ENCODE measurements around the gene MBNL2. TPM values are rescaled to one million over a fixed set of nuclear protein-coding genes. Genes with fewer than 3 reads are reported as not detected.
A peak's percentile ranks its signal among the peaks of the same experiment; 100 is the strongest.

MBNL2 gene
- total and polyA plus RNA-seq, 4 experiments from 2014 or later = 20.1 to 36.2 (median 28.3) TPM

DNA sequence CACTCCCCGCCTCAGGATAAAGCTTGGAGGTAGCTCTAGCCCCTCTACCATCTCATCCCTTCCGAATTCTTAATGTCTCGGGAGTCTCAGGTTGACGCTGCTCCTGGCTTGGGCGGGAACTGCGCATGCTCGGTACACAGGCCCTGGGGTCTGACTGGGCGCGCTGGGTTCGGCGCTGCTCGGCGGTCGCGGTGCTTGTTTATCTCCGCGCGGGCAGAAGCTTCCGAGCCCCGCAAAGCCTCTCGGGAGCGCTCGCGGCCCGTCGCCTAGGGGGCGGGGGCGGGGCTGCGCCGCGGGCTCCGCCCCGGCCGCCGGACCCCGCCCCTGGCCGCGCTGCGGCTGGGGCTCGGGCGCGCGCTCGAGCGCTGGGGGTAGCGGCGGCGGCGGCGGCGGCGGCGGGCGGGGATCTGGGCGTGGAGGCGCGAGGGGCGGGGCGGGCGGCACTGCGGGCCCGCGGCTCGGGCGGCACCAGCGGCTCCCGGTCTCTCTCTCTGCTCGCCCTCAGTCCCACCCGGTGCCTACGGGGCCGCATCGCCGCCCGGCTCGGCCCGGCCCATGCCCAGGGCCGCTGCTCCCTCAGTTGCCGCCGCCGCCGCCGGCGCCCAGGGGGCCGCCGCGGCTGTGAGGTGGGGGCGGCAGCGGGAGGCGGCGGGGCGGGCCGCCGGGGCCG is 211.7 kb downstream of the MBNL2 start, which contains the start of gene RAP2A:
RAP2A (plus strand) TSS at position 443 of the 670 bp plus-strand sequence. CDS start 302 bp downstream, outside the sequence.
- Histone ChIP-seq H3K4me3 (ENCODE audit: low read length in 2 of 2) (peak within 1 kb of the TSS; percentile 93 to 97), H3K9me3 (ENCODE audit: control insufficient read depth in 1 of 2, low read length in 2 of 2) (no peaks in the 10 kb centered on the region), H3K36me3 (ENCODE audit: insufficient read depth, low read length) (no peaks in the 10 kb centered on the region), H3K27ac (ENCODE audit: low read depth, low read length) (peak within 1 kb of the TSS; percentile 99), H3K4me1 (ENCODE audit: insufficient read depth, low read length) (peaks cover 41% of the 10 kb centered on the region), H3K27me3 (ENCODE audit: insufficient read depth, low read length) (peaks cover 5% of the 10 kb centered on the region)
- Mint-ChIP-seq H3K4me3 (peak within 1 kb of the TSS; percentile 96 to 100 (median 98)), H3K9me3 (peaks cover 0 to 2% (median 0%) of the 10 kb centered on the region in 8 donors), H3K36me3 (peaks cover 0 to 20% of the 10 kb centered on the region in 2 donors), H3K27ac (peak within 1 kb of the TSS; percentile 97 to 100 (median 99)), H3K27me3 (peaks cover 0 to 4% of the 10 kb centered on the region in 2 donors), H3K4me1 (peaks cover 20 to 41% (median 23%) of the 10 kb centered on the region in 4 donors)
- CTCF ChIA-PET (ENCODE audit: partially characterized antibody) = interaction anchor here (0.8 to 1.9 kb wide), 3 partner anchors 64 to 324 kb away, joined by 3 to 9 read pairs (median 6); no protein-coding TSS in a partner anchor
- POLR2A ChIA-PET (ENCODE audit: partially characterized antibody) = interaction anchor here (1.0 to 3.7 kb wide), 21 partner anchors 9 to 1766 kb away, joined by 3 to 85 read pairs (median 4); partner anchors contain the start of genes DNAJC3, MBNL2 and UBAC2
- intact Hi-C loops (cut with micrococcal nuclease) = loop anchor here (1.0 to 10.0 kb wide), 5 partner anchors 65 to 1758 kb away; partner anchors contain the start of genes MBNL2 and STK24
- peak; percentile 89 to 93 (median 91) for DNase-seq

GRCh38 chr13:97434397-97435201 is 212.5 kb downstream of the MBNL2 start:
- peak overlapping the region; percentile 88 to 95 (median 90) for H3K27ac Mint-ChIP-seq
- H3K4me1 ChIP-seq (ENCODE audit: insufficient read depth, low read length) = peaks cover 45% of the 10 kb centered on the region
- peak; percentile 42 to 68 (median 47) for DNase-seq
- H3K4me3 Mint-ChIP-seq = peak overlapping the region; percentile 87 to 98 (median 91)
- no peaks in the 10 kb centered on the region for H3K36me3 ChIP-seq (ENCODE audit: insufficient read depth, low read length)
- peaks cover 0 to 2% (median 0%) of the 10 kb centered on the region in 8 donors for H3K9me3 Mint-ChIP-seq
- H3K27ac ChIP-seq (ENCODE audit: low read depth, low read length) = peak overlapping the region; percentile 51
- H3K9me3 ChIP-seq (ENCODE audit: control insufficient read depth in 1 of 2, low read length in 2 of 2) = no peaks in the 10 kb centered on the region
- peaks cover 2% of the 10 kb centered on the region for H3K27me3 ChIP-seq (ENCODE audit: insufficient read depth, low read length)
- intact Hi-C loops (cut with micrococcal nuclease) = loop anchor here (10.0 kb wide), 1 partner anchor 1140 kb away; the partner anchor contains the start of gene STK24
- H3K27me3 Mint-ChIP-seq = peaks cover 0 to 3% of the 10 kb centered on the region in 2 donors
- POLR2A ChIA-PET (ENCODE audit: partially characterized antibody) = interaction anchor here (1.1 to 3.7 kb wide), 13 partner anchors 24 to 1766 kb away, joined by 3 to 85 read pairs (median 8); partner anchors contain the start of genes DNAJC3, MBNL2 and UBAC2
- H3K4me3 ChIP-seq (ENCODE audit: low read length in 2 of 2) = peak overlapping the region; percentile 42 to 59
- CTCF ChIA-PET (ENCODE audit: partially characterized antibody) = interaction anchor here (1.0 kb wide), 1 partner anchor 75 kb away, joined by 3 read pairs; no protein-coding TSS in a partner anchor
- H3K36me3 Mint-ChIP-seq = peaks cover 0 to 20% of the 10 kb centered on the region in 2 donors
- peaks cover 20 to 41% (median 23%) of the 10 kb centered on the region in 4 donors for H3K4me1 Mint-ChIP-seq

- Histone ChIP-seq H3K36me3 (ENCODE audit: insufficient read depth, low read length) (no peaks in the 10 kb centered on the region), H3K4me3 (ENCODE audit: low read length in 2 of 2) (peak overlapping the region; percentile 42 to 59), H3K27ac (ENCODE audit: low read depth, low read length) (peak overlapping the region; percentile 51), H3K9me3 (ENCODE audit: control insufficient read depth in 1 of 2, low read length in 2 of 2) (no peaks in the 10 kb centered on the region), H3K27me3 (ENCODE audit: insufficient read depth, low read length) (no peaks in the 10 kb centered on the region), H3K4me1 (ENCODE audit: insufficient read depth, low read length) (peaks cover 45% of the 10 kb centered on the region)
- peaks cover 20 to 41% (median 23%) of the 10 kb centered on the region in 4 donors for H3K4me1 Mint-ChIP-seq
- no peak for DNase-seq
- H3K36me3 Mint-ChIP-seq = peaks cover 0 to 20% of the 10 kb centered on the region in 2 donors
- intact Hi-C loops (cut with micrococcal nuclease) = loop anchor here (10.0 kb wide), 1 partner anchor 1139 kb away; the partner anchor contains the start of gene STK24
- no peaks in the 10 kb centered on the region for H3K27me3 Mint-ChIP-seq
- ChIA-PET CTCF (ENCODE audit: partially characterized antibody) (interaction anchor here (0.6 to 1.0 kb wide), 2 partner anchors 20 to 76 kb away, joined by 3 read pairs; no protein-coding TSS in a partner anchor), POLR2A (ENCODE audit: partially characterized antibody) (interaction anchor here (1.2 to 3.7 kb wide), 2 partner anchors 211 to 1765 kb away, joined by 3 to 85 read pairs; partner anchors contain the start of genes MBNL2 and UBAC2)
- H3K9me3 Mint-ChIP-seq = peaks cover 0 to 2% (median 0%) of the 10 kb centered on the region in 8 donors
- H3K27ac Mint-ChIP-seq = peak overlapping the region in 5 of 7 donors; percentile 89 to 95 (median 90)
- peak overlapping the region; percentile 87 to 98 (median 91) for H3K4me3 Mint-ChIP-seq
Observed at GRCh38 chr13:97435323-97435722, 213.2 kb downstream of the MBNL2 start.

GRCh38 chr13:97435794-97436193 is 213.7 kb downstream of the MBNL2 start:
- H3K9me3 Mint-ChIP-seq = peaks cover 0 to 2% (median 0%) of the 10 kb centered on the region in 8 donors
- peak overlapping the region in 6 of 7 donors; percentile 1 to 89 (median 64) for H3K27ac Mint-ChIP-seq
- no peak overlapping the region for H3K27ac ChIP-seq (ENCODE audit: low read depth, low read length)
- peaks cover 45% of the 10 kb centered on the region for H3K4me1 ChIP-seq (ENCODE audit: insufficient read depth, low read length)
- H3K4me3 Mint-ChIP-seq = peak overlapping the region; percentile 54 to 88 (median 78)
- no peak for DNase-seq
- H3K36me3 Mint-ChIP-seq = peaks cover 0 to 20% of the 10 kb centered on the region in 2 donors
- ChIA-PET CTCF (ENCODE audit: partially characterized antibody) (interaction anchor here (0.6 to 1.0 kb wide), 2 partner anchors 20 to 76 kb away, joined by 3 read pairs; no protein-coding TSS in a partner anchor), POLR2A (ENCODE audit: partially characterized antibody) (interaction anchor here (3.7 kb wide), 1 partner anchor 211 kb away, joined by 85 read pairs; the partner anchor contains the start of gene MBNL2)
- no peaks in the 10 kb centered on the region for H3K9me3 ChIP-seq (ENCODE audit: control insufficient read depth in 1 of 2, low read length in 2 of 2)
- H3K27me3 Mint-ChIP-seq = no peaks in the 10 kb centered on the region
- H3K4me1 Mint-ChIP-seq = peaks cover 20 to 41% (median 23%) of the 10 kb centered on the region in 4 donors
- intact Hi-C loops (cut with micrococcal nuclease) = loop anchor here (10.0 kb wide), 1 partner anchor 1139 kb away; the partner anchor contains the start of gene STK24
- H3K36me3 ChIP-seq (ENCODE audit: insufficient read depth, low read length) = no peaks in the 10 kb centered on the region
- H3K27me3 ChIP-seq (ENCODE audit: insufficient read depth, low read length) = no peaks in the 10 kb centered on the region
- peak overlapping the region in 1 of 2 donors; percentile 2 for H3K4me3 ChIP-seq (ENCODE audit: low read length in 2 of 2)

DNA sequence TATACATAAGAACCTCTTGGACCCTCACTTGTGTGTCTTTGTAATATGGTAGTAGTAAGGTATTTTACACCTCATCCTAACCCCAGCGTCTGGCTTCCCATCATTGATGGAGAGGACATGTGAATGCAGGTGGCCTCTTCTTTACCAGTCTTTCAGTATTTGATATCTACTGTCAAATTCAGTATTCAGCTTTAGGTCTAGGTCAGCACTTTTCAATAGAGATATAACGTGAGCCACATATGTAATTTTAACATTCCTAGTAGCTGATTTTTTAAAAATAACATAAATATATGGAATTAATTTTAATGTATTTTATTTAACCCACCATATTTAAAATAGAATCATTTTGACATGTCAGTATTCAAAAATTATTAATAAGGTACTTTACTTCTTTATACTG is 214.7 kb downstream of the MBNL2 start:
- POLR2A ChIA-PET (ENCODE audit: partially characterized antibody) = no interaction called here
- peaks cover 0 to 20% of the 10 kb centered on the region in 2 donors for H3K36me3 Mint-ChIP-seq
- no peak for DNase-seq
- H3K9me3 Mint-ChIP-seq = peaks cover 0 to 2% (median 0%) of the 10 kb centered on the region in 8 donors
- Histone ChIP-seq H3K27me3 (ENCODE audit: insufficient read depth, low read length) (no peaks in the 10 kb centered on the region), H3K9me3 (ENCODE audit: control insufficient read depth in 1 of 2, low read length in 2 of 2) (no peaks in the 10 kb centered on the region), H3K4me3 (ENCODE audit: low read length in 2 of 2) (no peak overlapping the region), H3K36me3 (ENCODE audit: insufficient read depth, low read length) (no peaks in the 10 kb centered on the region), H3K4me1 (ENCODE audit: insufficient read depth, low read length) (peaks cover 42% of the 10 kb centered on the region), H3K27ac (ENCODE audit: low read depth, low read length) (no peak overlapping the region)
- CTCF ChIA-PET (ENCODE audit: partially characterized antibody) = interaction anchor here (1.0 kb wide), 1 partner anchor 13 kb away, joined by 3 read pairs; no protein-coding TSS in a partner anchor
- intact Hi-C loops (cut with micrococcal nuclease) = loop anchor here (10.0 kb wide), 1 partner anchor 1138 kb away; the partner anchor contains the start of gene STK24
- peak overlapping the region in 1 of 7 donors; percentile 89 for H3K27ac Mint-ChIP-seq
- H3K4me1 Mint-ChIP-seq = peaks cover 20 to 41% (median 25%) of the 10 kb centered on the region in 4 donors
- peak overlapping the region in 5 of 8 donors; percentile 9 to 88 (median 47) for H3K4me3 Mint-ChIP-seq
- no peaks in the 10 kb centered on the region for H3K27me3 Mint-ChIP-seq

- H3K4me3 Mint-ChIP-seq = no peak overlapping the region
- DNase-seq = no peak
- peaks cover 0 to 14% of the 10 kb centered on the region in 2 donors for H3K36me3 Mint-ChIP-seq
- Histone ChIP-seq H3K36me3 (ENCODE audit: insufficient read depth, low read length) (no peaks in the 10 kb centered on the region), H3K9me3 (ENCODE audit: control insufficient read depth in 1 of 2, low read length in 2 of 2) (no peaks in the 10 kb centered on the region), H3K27me3 (ENCODE audit: insufficient read depth, low read length) (no peaks in the 10 kb centered on the region), H3K4me3 (ENCODE audit: low read length in 2 of 2) (no peak overlapping the region), H3K4me1 (ENCODE audit: insufficient read depth, low read length) (peaks cover 35% of the 10 kb centered on the region), H3K27ac (ENCODE audit: low read depth, low read length) (no peak overlapping the region)
- POLR2A ChIA-PET (ENCODE audit: partially characterized antibody) = no interaction called here
- no peak overlapping the region for H3K27ac Mint-ChIP-seq
- H3K4me1 Mint-ChIP-seq = peaks cover 20 to 32% (median 22%) of the 10 kb centered on the region in 4 donors
- H3K9me3 Mint-ChIP-seq = no peaks in the 10 kb centered on the region
- CTCF ChIA-PET (ENCODE audit: partially characterized antibody) = no interaction called here
- no peaks in the 10 kb centered on the region for H3K27me3 Mint-ChIP-seq
- intact Hi-C loops (cut with micrococcal nuclease) = loop anchor here (10.0 kb wide), 1 partner anchor 1137 kb away; the partner anchor contains the start of gene STK24
Observed at GRCh38 chr13:97437729-97438128, 215.6 kb downstream of the MBNL2 start.

Data from CD4-positive, alpha-beta memory T cell (primary cell).